ENCODE data around the gene C1QTNF9B.

DNA sequence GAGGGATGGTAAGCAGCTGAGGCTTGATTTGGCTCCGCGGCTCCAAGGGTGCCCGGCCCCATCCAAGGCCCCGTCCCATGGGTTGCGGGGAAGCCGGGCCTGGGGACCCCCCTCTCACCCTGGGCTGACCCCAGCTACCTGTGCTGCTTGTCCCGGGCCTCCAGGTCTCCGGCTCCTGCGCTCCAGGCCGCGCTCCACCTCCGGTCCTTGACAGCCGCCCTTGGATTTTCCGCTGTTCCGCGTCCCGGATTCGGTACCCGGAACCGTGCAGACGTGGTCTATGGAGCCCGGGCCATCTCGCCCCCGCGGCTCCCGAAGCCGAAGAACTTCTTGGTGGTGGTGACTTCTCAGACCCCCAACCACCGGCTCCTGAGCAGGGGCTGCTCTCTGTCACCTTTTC lies 48.3 kb upstream of the C1QTNF9B start:
- TF ChIP-seq, protein P1, sequence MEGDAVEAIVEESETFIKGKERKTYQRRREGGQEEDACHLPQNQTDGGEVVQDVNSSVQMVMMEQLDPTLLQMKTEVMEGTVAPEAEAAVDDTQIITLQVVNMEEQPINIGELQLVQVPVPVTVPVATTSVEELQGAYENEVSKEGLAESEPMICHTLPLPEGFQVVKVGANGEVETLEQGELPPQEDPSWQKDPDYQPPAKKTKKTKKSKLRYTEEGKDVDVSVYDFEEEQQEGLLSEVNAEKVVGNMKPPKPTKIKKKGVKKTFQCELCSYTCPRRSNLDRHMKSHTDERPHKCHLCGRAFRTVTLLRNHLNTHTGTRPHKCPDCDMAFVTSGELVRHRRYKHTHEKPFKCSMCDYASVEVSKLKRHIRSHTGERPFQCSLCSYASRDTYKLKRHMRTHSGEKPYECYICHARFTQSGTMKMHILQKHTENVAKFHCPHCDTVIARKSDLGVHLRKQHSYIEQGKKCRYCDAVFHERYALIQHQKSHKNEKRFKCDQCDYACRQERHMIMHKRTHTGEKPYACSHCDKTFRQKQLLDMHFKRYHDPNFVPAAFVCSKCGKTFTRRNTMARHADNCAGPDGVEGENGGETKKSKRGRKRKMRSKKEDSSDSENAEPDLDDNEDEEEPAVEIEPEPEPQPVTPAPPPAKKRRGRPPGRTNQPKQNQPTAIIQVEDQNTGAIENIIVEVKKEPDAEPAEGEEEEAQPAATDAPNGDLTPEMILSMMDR (IDR thresholded peaks at IDR 0.05) = no peak
- no peak for TF ChIP-seq POLR2A (IDR thresholded peaks at IDR 0.05)
